GM23248 (cell line): ENCODE measurements around the gene PNLDC1.

Source experiments
- EZH2 ChIP-seq: fragments of 200-600 bp; sonication (generic); IDR thresholded peaks from 2 replicates; pipeline ENCODE4 v1.6.1; 2018; ENCODE audit warnings: antibody characterized with exemption, mild to moderate bottlenecking; ENCODE audit not compliant: insufficient read depth, poor library complexity, severe bottlenecking
- EZH2phosphoT487 ChIP-seq: fragments of 200-600 bp; sonication (generic); IDR thresholded peaks from 2 replicates; pipeline ENCODE4 v1.6.1; 2018; ENCODE audit warnings: antibody characterized with exemption, moderate library complexity, mild to moderate bottlenecking, low read depth; ENCODE audit not compliant: insufficient read depth

DNA sequence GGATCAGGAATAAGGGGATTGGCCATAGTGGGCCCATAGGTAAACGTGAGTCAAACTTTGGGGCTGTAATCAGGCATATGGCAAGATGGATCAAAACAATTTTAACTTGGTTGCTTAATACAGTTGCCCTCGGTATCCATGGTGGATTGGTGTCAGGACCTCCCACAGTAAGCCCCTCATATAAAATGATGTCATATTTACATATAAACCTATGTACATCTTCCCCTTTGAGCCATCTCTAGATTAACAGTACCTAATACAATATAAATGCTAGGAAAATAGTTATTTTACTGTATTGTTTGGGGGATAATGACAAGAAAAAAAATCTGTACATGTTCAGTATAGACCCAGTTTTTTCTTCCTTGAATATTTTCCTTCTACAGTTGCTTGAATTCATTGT is 45.7 kb upstream of the PNLDC1 start:
- TF ChIP-seq EZH2 (no peak), EZH2phosphoT487 (no peak)
